Endodermal cell (in vitro differentiated cells): Measurements from ENCODE around the gene GALR2. TPM values are rescaled to one million over a fixed set of nuclear protein-coding genes. Genes with fewer than 3 reads are reported as not detected.

Source experiments
- DNase-seq: peaks from one replicate; pipeline ENCODE4 v3.0.0-alpha.2; 2017
- H3K27ac ChIP-seq: 2 replicates; pipeline ENCODE4 v1.5.1; 2013; ENCODE audit warnings: mild to moderate bottlenecking, low read depth, low read length, moderate library complexity
- H3K27me3 ChIP-seq: 2 replicates; pipeline ENCODE4 v1.6.1; 2013; ENCODE audit warnings: mild to moderate bottlenecking, low read length, moderate library complexity; ENCODE audit not compliant: insufficient read depth, control insufficient read depth, poor library complexity, severe bottlenecking
- H3K36me3 ChIP-seq: 2 replicates; pipeline ENCODE4 v1.7.0; 2013; ENCODE audit warnings: mild to moderate bottlenecking, low read length, moderate library complexity; ENCODE audit not compliant: control insufficient read depth, insufficient read depth
- H3K4me1 ChIP-seq: one replicate; pipeline ENCODE4 v1.7.0; 2013; ENCODE audit warnings: low read length; ENCODE audit not compliant: control insufficient read depth, insufficient read depth
- H3K4me3 ChIP-seq: 2 replicates; pipeline ENCODE4 v1.5.1; 2013; ENCODE audit warnings: mild to moderate bottlenecking, low read length, moderate library complexity
- H3K9ac ChIP-seq: 2 replicates; pipeline ENCODE4 v1.6.1; 2013; ENCODE audit warnings: mild to moderate bottlenecking, low read length, moderate library complexity; ENCODE audit not compliant: poor library complexity, severe bottlenecking; ENCODE audit errors: extremely low read depth
- H3K9me3 ChIP-seq: 2 replicates; pipeline ENCODE4 v1.6.1; 2013; ENCODE audit warnings: mild to moderate bottlenecking, low read length, moderate library complexity; ENCODE audit not compliant: control insufficient read depth
- H3K27ac Mint-ChIP-seq: 2 replicates; pipeline ENCODE4 v1.8.0; 2020; ENCODE audit warnings: mixed read lengths
- H3K27me3 Mint-ChIP-seq: 2 replicates; pipeline ENCODE4 v1.8.0; 2021; ENCODE audit warnings: mild to moderate bottlenecking, mixed read lengths; ENCODE audit not compliant: insufficient read depth
- H3K36me3 Mint-ChIP-seq: 2 replicates; pipeline ENCODE4 v1.8.0; 2020; ENCODE audit warnings: low read depth, mixed read lengths
- H3K4me1 Mint-ChIP-seq: 2 replicates; pipeline ENCODE4 v1.8.0; 2020; ENCODE audit warnings: mixed read lengths
- H3K4me3 Mint-ChIP-seq: 2 replicates; pipeline ENCODE4 v1.8.0; 2020; ENCODE audit warnings: mild to moderate bottlenecking, moderate library complexity, mixed read lengths
- H3K9me3 Mint-ChIP-seq: 2 replicates; pipeline ENCODE4 v1.8.0; 2020; ENCODE audit warnings: mild to moderate bottlenecking, mixed read lengths
- CTCF ChIP-seq: fragments of 200-600 bp; sonication (generic); conservative IDR thresholded peaks from 2 replicates; pipeline ENCODE4 v1.5.0; 2021; ENCODE audit warnings: antibody characterized with exemption, mild to moderate bottlenecking
- WGBS, 2 experiments: methylation state at CpG; one replicate each; pipeline versions ENCODE4 v1.1.5 to v1.1.7; 2013; ENCODE audit warnings: missing lambda C conversion rate in 2 of 2, mixed read lengths in 1 of 2; ENCODE audit not compliant: insufficient coverage in 1 of 2, insufficient read length in 1 of 2; 5-methylcytosine and 5-hydroxymethylcytosine counted together
- total RNA-seq, 2 donors: library from RNA; stranded (reverse); fragmentation: NEBNext Ultra II Directional in 1 of 2; extraction: Animal tissue kit (Norgen Biotek cat#: 25700) in 1 of 2; gene quantifications; 2 replicates in 1 of 2; 3 replicates in 1 of 2; pipeline ENCODE4 v1.2.1, GENCODE V29; 2021

Gene GALR2
- total RNA-seq, 2 donors from 2014 or later = not detected

- no peak within 1 kb of the TSS for H3K4me3 Mint-ChIP-seq
- peaks cover 12% of the 10 kb centered on the region for H3K4me1 Mint-ChIP-seq
- peaks cover 5% of the 10 kb centered on the region for H3K27me3 Mint-ChIP-seq
- DNase-seq = peak; percentile 75
- no peak within 1 kb of the TSS for H3K27ac ChIP-seq
- no peak within 1 kb of the TSS for H3K9ac ChIP-seq
- H3K36me3 ChIP-seq = no peaks in the 10 kb centered on the region
- 93 to 95% methylated on average over 8 to 24 of the region's 24 CpGs for WGBS, 2 experiments
- no peaks in the 10 kb centered on the region for H3K36me3 Mint-ChIP-seq
- H3K27ac Mint-ChIP-seq = no peak within 1 kb of the TSS
- H3K27me3 ChIP-seq = no peaks in the 10 kb centered on the region
- H3K9me3 ChIP-seq = no peaks in the 10 kb centered on the region
- H3K4me3 ChIP-seq = no peak within 1 kb of the TSS
- H3K4me1 ChIP-seq = peaks cover 4% of the 10 kb centered on the region
- no peaks in the 10 kb centered on the region for H3K9me3 Mint-ChIP-seq
- TF ChIP-seq CTCF = no peak
These were observed 47.3 kb upstream of the GALR2 start, which contains the start of gene EVPL for GRCh38 chr17:76027159-76027839. Gene EVPL (minus strand): TSS chr17:76027306. CDS start chr17:76027198, 108 bp downstream.

GRCh38 chr17:76032073-76032779 is 42.4 kb upstream of the GALR2 start:
- TF ChIP-seq CTCF = no peak
- H3K27ac Mint-ChIP-seq = no peak overlapping the region
- H3K27me3 Mint-ChIP-seq = peaks cover 5% of the 10 kb centered on the region

GRCh38 chr17:76032780-76033108 is 41.8 kb upstream of the GALR2 start:
- Mint-ChIP-seq H3K4me1 (peaks cover 14% of the 10 kb centered on the region), H3K36me3 (no peaks in the 10 kb centered on the region), H3K27ac (no peak overlapping the region), H3K9me3 (no peaks in the 10 kb centered on the region), H3K4me3 (no peak overlapping the region), H3K27me3 (peaks cover 5% of the 10 kb centered on the region)
- peaks cover 4% of the 10 kb centered on the region for H3K4me1 ChIP-seq
- WGBS, 2 experiments = 94 to 97% methylated on average over 3 to 5 of the region's 5 CpGs
- no peaks in the 10 kb centered on the region for H3K9me3 ChIP-seq
- H3K36me3 ChIP-seq = peaks cover 4% of the 10 kb centered on the region
- H3K4me3 ChIP-seq = no peak overlapping the region
- H3K9ac ChIP-seq = no peak overlapping the region
- TF ChIP-seq CTCF = no peak
- H3K27ac ChIP-seq = no peak overlapping the region
- H3K27me3 ChIP-seq = no peaks in the 10 kb centered on the region
- DNase-seq = no peak

More at GRCh38 chr17:76032073-76032779, 42.4 kb upstream of the GALR2 start:
- Mint-ChIP-seq H3K36me3 (no peaks in the 10 kb centered on the region), H3K4me1 (peaks cover 18% of the 10 kb centered on the region), H3K4me3 (no peak overlapping the region), H3K9me3 (no peaks in the 10 kb centered on the region)
- Histone ChIP-seq H3K4me3 (no peak overlapping the region), H3K27ac (no peak overlapping the region), H3K4me1 (peaks cover 4% of the 10 kb centered on the region), H3K27me3 (no peaks in the 10 kb centered on the region), H3K9ac (no peak overlapping the region), H3K9me3 (no peaks in the 10 kb centered on the region), H3K36me3 (no peaks in the 10 kb centered on the region)
- DNase-seq = no peak
- WGBS, 2 experiments = 95 to 97% methylated on average over 11 to 20 of the region's 20 CpGs
